Left ventricle myocardium inferior (tissue), 1 donor: Measurements from ENCODE around the gene TECPR2. TPM values are rescaled to one million over a fixed set of nuclear protein-coding genes. Genes with fewer than 3 reads are reported as not detected.
A peak's percentile ranks its signal among the peaks of the same experiment; 100 is the strongest.

ENCODE experiments used
- DNase-seq: peaks from one replicate; pipeline ENCODE4 v3.0.0-alpha.2; 2020
- H3K27ac ChIP-seq: fragments of 200-600 bp; replicated peaks from 2 replicates; pipeline ENCODE4 v1.8.0; 2021
- H3K27me3 ChIP-seq: fragments of 200-600 bp; 2 replicates; pipeline ENCODE4 v1.8.0; 2021; ENCODE audit warnings: low read depth
- H3K36me3 ChIP-seq: fragments of 200-600 bp; 2 replicates; pipeline ENCODE4 v1.8.0; 2021
- H3K4me1 ChIP-seq: fragments of 200-600 bp; 2 replicates; pipeline ENCODE4 v1.8.0; 2021
- H3K4me3 ChIP-seq: fragments of 200-600 bp; 2 replicates; pipeline ENCODE4 v1.8.0; 2021; ENCODE audit warnings: mild to moderate bottlenecking, moderate library complexity
- H3K9me3 ChIP-seq: fragments of 200-600 bp; replicated peaks from 2 replicates; pipeline ENCODE4 v1.8.0; 2021
- intact Hi-C: fragments of 100-400 bp; cut with micrococcal nuclease; formaldehyde crosslinking; loops from one replicate; pipeline ENCODE4 v1.11.0; 2022
- total RNA-seq: library from RNA; stranded (reverse); fragmentation: NEBNext Ultra II Directional; extraction: Animal tissue kit (Norgen Biotek cat#: 25700); gene quantifications from one replicate; pipeline ENCODE4 v1.2.1, GENCODE V29; 2021
- TF ChIP-seq, protein P1 (sequence below): fragments of 200-600 bp; IDR thresholded peaks from 2 replicates; pipeline ENCODE4 v1.8.0; 2021; ENCODE audit warnings: antibody characterized with exemption, mild to moderate bottlenecking, borderline replicate concordance
- donor health status: DM: no; HTN: yes; CAD: no; lungs with severe emphysema.

Gene TECPR2
- total RNA-seq, 1 donor from 2014 or later, result 20.0 TPM

DNA sequence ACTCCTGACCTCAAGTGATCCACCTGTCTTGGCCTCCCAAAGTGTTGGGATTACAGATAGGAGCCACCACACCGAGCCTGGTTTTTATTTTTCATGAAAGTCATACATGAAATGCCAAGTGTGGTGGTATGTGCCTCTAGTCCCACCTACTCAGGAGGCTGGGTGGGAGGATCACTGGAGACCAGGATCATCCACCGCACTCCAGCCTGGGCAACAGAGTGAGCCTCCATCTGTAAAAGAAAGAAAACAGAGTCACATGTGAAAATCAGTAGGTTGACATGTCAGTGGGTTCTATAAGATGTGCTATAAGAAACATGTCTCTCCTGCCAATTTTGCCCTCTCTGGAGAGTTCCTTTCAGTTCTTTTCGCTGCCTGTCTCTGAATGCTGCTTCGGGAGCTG lies 118.6 kb downstream of the TECPR2 start:
- peaks cover 12% of the 10 kb centered on the region for H3K4me1 ChIP-seq
- TF ChIP-seq, protein P1, sequence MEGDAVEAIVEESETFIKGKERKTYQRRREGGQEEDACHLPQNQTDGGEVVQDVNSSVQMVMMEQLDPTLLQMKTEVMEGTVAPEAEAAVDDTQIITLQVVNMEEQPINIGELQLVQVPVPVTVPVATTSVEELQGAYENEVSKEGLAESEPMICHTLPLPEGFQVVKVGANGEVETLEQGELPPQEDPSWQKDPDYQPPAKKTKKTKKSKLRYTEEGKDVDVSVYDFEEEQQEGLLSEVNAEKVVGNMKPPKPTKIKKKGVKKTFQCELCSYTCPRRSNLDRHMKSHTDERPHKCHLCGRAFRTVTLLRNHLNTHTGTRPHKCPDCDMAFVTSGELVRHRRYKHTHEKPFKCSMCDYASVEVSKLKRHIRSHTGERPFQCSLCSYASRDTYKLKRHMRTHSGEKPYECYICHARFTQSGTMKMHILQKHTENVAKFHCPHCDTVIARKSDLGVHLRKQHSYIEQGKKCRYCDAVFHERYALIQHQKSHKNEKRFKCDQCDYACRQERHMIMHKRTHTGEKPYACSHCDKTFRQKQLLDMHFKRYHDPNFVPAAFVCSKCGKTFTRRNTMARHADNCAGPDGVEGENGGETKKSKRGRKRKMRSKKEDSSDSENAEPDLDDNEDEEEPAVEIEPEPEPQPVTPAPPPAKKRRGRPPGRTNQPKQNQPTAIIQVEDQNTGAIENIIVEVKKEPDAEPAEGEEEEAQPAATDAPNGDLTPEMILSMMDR, result no peak
- no peak for DNase-seq
- no peak overlapping the region for H3K4me3 ChIP-seq
- H3K9me3 ChIP-seq, result peaks cover 7% of the 10 kb centered on the region
- H3K27me3 ChIP-seq, result no peaks in the 10 kb centered on the region
- intact Hi-C loops, result no loop called here
- H3K27ac ChIP-seq, result no peak overlapping the region
- H3K36me3 ChIP-seq, result peaks cover 6% of the 10 kb centered on the region

DNA sequence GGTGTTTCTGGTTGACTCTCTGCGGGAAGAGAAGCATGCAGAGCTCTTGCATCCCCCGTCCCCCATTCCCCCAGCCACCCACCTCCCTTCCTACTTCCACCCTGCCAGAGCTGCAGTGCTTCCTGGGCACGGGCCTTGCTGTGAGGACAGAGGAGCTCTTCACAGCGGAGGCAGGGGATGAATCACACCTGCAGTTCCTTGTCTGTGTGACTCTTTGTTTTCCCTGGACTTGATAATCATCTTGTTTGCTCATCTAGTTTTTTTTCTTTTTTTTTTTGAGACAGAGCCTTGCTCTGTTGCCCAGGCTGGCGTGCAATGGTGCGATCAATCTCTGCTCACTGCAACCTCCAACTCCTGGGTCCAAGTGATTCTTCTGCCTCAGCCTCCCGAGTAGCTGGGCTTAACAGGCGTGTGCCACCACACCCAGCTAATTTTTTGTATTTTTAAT lies 119.1 kb downstream of the TECPR2 start:
- intact Hi-C loops, result no loop called here
- no peaks in the 10 kb centered on the region for H3K27me3 ChIP-seq
- peaks cover 17% of the 10 kb centered on the region for H3K4me1 ChIP-seq
- H3K9me3 ChIP-seq, result peaks cover 7% of the 10 kb centered on the region
- no peak overlapping the region for H3K4me3 ChIP-seq
- no peak for DNase-seq
- TF ChIP-seq, protein P1, result no peak
- no peak overlapping the region for H3K27ac ChIP-seq
- H3K36me3 ChIP-seq, result peaks cover 6% of the 10 kb centered on the region

DNA sequence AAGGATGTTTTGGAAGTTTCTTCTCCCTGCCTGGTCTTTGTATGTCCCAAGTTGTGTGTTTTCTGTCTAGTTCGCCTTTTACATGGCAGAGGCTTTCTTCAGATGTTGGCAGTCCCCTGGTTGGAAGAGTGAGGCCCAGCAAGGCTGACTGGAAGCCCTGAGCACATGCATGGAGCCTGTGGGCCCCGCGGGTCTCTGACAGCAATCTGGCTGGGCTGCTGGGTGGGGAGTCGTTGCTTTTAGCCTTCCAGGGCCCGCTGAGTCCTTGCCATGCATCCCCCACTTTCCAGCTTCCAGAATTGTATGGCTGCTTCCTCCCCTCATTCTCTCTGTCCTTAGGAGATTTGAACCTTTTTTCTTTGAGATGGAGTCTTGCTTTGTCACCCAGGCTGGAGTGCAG lies 121.6 kb downstream of the TECPR2 start:
- intact Hi-C loops, result no loop called here
- TF ChIP-seq, protein P1, result no peak
- H3K27ac ChIP-seq, result no peak overlapping the region

DNA sequence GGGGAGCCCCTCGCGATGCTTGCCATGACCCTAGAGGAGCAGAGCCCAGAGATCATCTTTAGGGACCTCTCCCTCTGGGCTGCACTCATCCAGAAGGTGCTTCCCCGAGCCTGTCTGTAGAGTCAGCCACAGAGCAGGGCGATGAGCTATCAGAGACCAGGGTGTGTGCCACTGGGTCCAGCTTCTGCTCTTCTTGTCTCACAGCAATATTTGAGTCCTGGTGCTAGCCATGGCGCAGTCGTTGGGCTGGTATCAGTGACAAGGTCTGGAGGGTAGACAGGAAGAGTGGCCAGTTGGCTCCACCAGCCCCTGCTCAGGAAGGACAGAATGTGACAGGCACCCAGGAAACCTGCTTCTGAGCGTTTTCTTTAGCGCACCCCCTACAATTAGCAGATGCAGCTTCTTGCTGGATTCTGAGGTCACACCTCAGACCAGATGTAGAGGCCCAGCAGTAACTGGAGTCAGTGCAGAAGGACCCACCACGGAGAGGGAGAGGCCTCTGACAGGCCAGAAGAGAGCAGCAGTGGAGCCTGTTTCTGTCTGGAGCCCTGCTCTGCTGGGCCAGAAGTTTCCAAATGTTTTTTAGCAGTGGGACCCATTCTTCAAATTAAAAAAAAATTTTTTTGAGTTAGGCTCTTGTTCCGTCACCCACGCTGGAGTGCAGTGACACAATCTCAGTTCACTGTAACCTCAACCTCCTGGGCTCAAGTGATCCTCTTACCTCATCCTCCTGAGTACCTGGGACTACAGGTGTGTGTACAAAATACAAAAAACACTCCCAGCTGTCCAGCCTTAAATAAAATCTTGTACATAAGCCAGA lies 123.2 kb downstream of the TECPR2 start:
- peaks cover 6% of the 10 kb centered on the region for H3K36me3 ChIP-seq
- TF ChIP-seq, protein P1, result no peak
- H3K9me3 ChIP-seq, result peaks cover 7% of the 10 kb centered on the region
- intact Hi-C loops, result no loop called here
- peaks cover 11% of the 10 kb centered on the region for H3K4me1 ChIP-seq
- DNase-seq, result no peak
- no peak overlapping the region for H3K27ac ChIP-seq
- no peak overlapping the region for H3K4me3 ChIP-seq
- H3K27me3 ChIP-seq, result no peaks in the 10 kb centered on the region

More for the DNA sequence above, 121.6 kb downstream of the TECPR2 start:
- Histone ChIP-seq H3K27me3 (no peaks in the 10 kb centered on the region), H3K9me3 (peaks cover 7% of the 10 kb centered on the region), H3K4me1 (peaks cover 21% of the 10 kb centered on the region), H3K36me3 (peaks cover 6% of the 10 kb centered on the region), H3K4me3 (no peak overlapping the region)
- no peak for DNase-seq

DNA sequence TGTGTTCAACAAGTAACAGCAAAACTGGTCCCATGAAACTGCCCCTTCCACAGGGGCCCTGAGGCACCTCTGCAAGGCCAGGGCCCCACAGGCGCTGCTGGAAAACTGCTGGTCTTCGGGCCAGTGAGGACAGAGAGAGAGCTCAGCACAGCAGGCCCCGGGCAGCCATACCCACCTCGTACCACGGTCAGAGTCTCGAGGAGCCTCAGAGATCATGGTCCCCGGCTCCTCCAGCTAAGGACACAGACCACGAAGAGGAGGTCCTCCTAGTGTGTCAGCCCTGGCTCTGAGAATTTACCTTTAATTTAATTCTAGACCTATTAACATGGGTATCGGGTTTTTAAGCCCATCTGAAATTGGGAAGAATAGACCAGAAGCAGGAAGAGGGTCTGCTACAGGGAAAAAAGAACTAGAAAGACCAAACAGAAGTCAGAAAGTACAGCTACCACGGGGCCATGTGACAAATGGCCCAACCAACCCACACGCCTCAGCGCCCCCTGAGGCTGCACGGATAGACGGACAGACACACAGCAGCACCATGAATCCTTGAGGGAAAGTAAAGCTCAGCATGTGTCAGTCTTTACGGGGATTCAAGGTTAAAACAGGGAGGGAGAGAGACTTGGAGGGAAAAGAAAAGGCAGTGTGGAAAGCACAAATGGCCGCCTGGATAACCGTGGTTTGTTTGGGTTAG lies 123.9 kb downstream of the TECPR2 start:
- Histone ChIP-seq H3K27me3 (no peaks in the 10 kb centered on the region), H3K9me3 (peaks cover 7% of the 10 kb centered on the region), H3K4me3 (no peak overlapping the region), H3K4me1 (peaks cover 11% of the 10 kb centered on the region), H3K27ac (peak overlapping the region; percentile 38), H3K36me3 (peaks cover 6% of the 10 kb centered on the region)
- intact Hi-C loops, result no loop called here
- TF ChIP-seq, protein P1, result no peak
- no peak for DNase-seq
